GM10847 (cell line): ENCODE data around the gene CRLF2.

Experiments
- POLR2A ChIP-seq: IDR thresholded peaks from 2 replicates; pipeline ENCODE4 v1.6.1; 2011; ENCODE audit not compliant: insufficient read length; ENCODE audit errors: extremely low read depth

The CRLF2 gene

DNA sequence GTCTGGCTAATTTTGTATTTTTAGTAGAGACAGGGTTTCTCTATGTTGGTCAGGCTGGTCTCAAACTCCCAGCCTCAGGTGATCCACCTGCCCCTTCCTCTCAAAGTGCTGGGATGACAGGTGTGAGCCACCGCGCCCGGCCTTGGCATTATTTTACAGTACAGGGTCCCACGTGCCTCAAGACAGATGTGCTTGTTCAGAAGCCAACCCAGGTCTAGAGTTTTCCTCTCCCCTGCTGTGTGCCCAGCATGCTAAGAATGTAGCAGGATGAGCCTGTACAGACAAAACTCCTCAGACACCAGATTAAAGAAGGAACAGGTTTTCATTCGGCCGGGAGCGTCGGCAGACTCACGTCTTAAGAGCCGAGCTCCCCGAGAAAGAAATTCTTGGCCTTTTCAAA lies 42.2 kb downstream of the CRLF2 start:
- no peak for TF ChIP-seq POLR2A

DNA sequence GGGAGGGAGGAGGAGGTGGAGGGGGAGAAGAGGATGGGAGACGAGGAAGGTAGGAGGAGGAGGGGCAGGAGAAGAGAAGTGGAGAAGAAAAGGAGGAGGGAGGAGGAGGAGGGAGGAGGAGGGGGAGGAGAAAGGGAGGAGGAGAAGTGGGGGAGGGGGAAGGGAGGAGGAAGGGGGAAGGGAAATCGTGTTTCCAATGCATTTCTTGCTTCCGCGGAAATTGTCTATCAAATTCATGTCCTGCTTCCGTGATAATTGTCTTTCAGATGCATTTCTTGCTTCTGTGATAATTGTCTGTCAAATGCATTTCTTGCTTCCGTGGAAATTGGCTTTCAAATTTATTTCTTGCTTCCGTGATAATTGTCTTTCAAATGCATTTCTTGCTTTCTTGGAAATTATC lies 43.3 kb downstream of the CRLF2 start:
- TF ChIP-seq POLR2A, result no peak

DNA sequence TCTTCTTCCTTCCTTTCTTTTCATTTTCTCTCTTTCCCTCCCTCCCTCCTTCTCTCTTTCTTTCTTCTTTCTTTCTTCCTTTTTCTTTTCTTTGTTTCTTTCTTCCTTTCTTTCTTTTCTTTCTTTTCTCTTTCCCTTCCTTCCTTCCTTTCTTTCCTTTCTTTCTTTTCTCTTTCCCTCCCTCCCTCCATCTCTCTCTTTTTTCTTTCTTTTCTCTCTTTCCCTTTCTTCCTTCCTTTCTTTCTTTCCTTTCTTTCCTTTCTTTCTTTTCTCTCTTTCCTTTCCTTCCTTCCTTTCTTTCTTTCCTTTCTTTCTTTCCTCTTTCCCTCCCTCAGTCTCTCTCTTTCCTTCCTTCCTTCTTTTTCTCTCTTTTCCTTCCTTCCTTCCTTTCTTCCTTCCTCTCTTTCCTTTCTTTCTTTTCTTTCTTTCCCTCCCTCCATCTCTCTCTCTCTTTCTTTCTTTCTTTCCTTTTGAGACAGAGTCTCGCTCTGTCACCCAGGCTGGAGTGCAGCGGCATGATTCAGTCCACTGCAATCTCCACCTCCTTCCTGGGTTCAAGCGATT lies 44.4 kb downstream of the CRLF2 start:
- TF ChIP-seq POLR2A, result no peak

DNA sequence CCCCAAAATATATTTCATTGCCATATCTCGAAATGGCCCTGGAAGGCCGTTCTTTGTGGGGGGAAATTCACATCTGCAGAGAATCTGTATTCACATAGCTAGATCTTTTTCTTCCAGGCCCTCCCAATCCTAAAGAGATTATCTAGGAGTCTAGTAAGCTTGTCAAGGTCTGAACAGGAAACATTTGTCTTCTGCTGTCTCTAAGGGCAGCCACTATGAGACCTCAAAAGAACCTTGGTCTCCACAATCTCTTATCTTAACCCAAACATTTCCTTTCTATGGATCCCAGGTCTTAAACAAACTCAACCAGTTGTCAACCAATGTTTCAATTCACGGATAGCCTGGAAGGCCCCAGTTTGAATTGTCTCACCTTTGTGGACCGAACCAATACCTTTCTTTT lies 45.0 kb downstream of the CRLF2 start:
- TF ChIP-seq POLR2A, result no peak

DNA sequence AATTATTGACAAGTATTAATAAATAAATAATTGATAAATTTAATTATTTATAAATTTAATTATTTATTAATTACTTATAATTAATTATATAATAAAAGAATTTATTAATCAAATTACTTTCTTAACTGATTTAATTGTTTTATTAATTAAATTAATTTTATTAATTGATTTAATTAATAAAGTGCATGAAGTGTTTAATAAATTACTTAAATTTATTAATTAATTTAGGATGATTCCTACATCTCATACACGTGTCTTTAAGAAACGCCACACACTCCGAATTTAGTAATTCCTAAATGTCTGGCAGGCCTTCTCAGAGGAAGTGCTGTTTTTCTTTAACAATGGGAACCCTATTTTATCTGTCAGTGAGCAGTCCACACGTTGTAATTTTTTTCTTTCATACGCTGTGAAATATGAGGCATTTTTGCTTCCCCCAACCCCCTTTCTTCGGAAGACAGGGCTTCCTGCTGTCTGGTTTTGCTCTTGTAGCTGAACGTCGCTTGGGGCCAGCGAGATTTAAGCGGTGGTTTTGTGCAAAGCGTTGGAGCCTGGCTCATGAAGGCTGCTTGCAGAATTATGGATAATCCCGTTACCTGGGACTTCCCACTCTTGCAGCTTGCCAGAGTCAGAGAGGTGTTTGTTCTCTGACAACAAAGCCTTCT lies 46.8 kb downstream of the CRLF2 start:
- TF ChIP-seq POLR2A, result no peak

DNA sequence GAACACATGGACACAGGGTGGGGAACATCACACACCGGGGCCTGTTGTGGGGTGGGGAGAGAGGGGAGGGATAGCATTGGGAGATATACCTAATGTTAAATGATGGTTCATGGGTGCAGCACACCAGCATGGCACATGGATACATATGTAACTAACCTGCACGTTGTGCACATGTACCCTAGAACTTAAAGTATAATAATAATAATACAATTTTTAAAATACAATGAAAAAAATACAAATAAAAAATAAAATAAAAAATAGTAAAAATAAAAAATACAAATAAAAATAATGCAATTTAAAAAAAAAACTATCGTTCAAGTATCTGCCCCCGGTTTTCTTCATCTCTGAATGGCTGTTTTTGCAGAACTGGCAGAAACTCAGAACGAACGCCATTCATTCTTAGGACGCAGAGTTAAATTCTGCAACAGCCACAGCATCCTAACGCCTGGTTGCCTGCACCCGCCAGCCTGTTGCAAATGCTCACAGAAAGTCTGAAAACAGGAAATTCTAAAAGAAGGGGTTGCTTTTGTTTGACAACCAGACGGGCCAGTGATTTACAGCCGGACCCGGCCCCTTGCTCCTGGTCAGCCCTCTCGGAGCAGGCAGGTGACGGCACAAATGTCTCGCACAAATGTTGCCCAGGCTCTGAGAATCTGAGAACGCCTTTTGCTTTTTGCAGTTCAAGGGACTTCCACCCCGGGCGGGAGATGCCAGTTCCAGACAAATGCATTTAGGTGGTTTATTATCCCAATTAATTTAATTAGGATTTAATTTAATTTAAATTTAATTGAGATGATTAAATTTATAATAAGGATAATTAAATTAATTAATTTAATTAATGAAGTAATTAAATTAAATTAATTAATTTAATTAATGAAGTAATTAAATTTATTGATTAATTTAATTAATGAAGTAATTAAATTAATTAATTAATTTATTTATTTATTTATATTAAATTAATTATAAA lies 47.8 kb downstream of the CRLF2 start:
- no peak for TF ChIP-seq POLR2A

DNA sequence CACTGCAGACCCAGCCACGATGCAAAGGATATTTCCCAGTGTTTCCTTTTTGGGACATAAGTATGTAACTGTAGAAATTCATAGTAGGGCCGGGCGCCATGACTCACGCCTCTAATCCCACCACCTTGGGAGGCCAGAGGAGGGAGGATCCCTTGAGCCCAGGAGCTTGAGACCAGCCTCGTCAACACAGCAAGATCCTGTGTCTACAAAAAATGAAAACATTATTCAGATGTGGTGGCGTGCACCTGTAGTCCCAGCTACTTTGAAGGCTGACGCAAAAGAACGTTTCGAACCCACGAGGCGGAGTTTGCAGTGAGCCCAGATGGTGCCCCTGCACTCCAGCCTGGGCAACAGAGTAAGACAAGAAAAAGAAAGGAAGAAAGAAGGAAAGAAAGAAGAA lies 49.2 kb downstream of the CRLF2 start:
- no peak for TF ChIP-seq POLR2A

DNA sequence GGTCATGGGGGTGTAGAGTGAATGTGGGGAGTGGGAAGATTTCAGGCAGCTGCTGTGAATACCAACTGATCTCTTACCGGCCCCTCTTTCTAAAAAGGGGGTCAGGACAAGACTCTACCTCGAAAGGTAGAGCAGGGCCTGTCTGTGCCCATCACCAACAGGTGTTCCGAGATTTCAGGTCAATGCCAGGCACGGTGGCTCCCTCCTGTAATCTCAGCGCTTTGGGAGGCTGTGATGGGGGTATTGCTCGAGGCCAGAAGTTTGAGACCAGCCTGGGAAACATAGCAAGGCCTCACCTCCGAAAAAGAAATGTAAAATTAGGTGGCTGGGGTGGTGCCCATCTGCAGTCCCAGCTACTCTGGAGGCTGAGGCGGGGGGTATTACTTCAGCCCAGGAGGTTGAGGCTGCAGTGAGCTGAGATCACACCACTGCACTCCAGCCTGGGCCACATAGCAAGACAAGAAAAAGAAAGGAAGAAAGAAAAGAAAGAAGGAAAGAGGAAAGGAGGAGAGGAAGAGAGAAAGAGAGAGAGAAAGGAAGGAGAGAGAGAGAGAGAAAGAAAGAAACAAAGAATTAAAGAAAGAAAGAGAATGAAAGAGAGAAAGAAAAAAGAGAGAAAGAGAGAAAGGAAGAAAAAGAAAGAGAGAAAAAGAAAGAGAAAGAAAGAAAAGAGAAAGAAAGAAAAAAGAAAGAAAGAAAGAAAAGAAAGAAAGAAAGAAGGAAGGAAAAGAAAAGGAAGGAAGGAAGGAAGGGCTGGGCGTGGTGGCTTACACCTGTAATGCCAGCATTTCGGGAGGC lies 50.1 kb downstream of the CRLF2 start:
- no peak for TF ChIP-seq POLR2A

DNA sequence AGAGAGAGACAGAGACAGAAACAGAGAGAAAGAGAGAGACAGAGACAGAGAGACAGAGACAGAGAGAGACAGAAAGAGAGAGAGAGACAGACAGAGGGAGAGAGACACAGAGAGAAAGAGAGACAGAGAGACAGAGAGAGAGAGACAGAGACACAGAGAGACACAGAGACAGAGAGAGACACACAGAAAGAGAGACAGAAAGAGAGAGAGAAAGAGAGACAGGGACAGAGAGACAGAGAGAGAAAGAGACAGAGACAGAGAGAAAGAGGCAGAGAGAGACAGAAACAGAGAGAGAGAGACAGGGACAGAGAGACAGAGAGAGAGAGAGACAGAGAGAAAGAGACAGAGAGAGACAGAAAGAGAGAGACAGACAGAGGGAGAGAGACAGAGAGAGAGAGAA lies 52.9 kb downstream of the CRLF2 start:
- TF ChIP-seq POLR2A, result no peak

DNA sequence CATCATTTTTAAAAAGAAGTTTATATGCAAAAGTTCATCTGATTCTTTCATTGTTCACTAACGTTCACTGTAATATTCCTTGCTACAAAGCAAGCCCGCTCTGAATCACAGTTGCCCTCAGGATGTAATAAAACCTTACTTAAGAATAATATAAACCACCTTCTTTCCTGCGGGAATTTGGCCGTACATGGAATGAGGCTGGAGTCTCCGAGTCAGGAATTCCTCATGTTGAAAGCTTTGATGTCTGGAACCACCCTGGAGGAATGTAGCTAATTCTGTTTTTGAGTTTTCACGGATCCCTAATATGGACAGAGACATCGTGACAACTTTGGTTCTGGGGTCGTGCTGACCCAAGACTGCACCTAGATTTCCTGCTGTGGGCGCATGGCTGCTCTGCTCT lies 58.5 kb downstream of the CRLF2 start:
- no peak for TF ChIP-seq POLR2A

DNA sequence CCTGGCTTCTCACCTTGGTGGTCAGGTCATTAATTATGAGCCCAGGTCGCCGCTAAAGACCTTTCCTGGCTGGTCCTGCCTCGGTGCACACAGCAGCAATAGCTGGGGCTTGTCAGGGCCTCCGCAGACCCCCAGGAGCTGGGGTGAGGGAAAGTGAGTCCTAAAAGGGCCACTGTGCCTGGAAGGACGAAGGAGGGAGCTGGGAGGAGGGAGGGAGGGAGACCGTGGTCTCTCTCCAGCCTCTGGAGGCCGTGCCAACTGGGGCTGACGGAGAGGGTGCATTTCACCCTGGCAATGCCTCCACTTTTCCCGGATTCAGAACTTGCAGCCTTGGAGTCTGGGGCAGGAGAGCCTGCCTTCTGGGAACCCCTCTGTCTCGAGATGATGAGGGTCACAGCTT lies 60.4 kb downstream of the CRLF2 start:
- TF ChIP-seq POLR2A, result no peak

DNA sequence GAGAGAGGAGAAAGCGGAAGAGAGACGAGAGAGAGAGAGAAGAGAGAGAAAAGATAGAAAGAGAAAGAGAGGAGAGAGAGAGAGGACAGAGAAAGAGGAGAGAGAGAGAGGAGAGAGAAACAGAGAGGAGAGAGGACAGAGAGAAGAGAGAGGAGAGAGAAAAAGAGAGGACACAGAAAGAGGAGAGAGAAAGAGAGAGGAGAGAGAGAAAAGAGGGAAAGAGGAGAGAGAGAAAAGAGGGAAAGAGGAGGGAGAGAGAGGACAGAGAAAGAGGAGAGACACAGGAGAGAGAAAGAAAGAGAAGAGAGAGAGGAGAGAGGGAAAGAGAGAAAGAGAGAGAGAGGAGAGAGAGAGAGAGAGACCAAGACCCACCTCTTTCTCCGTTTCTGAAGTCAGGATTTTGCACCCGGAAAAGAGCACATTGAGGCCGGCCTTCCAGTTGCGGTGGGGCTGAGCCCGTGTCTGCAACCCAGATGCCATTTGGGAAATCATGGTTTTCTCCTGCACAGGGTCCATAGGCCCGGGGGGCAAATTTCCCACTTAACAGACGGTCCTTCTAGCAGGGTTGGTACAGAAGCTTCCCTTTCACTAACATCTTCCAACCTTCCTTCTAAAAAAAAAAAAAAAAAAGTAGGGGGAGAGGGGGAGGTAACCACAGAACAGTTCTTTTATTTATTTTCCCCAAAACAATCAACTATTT lies 60.9 kb downstream of the CRLF2 start:
- TF ChIP-seq POLR2A, result no peak

DNA sequence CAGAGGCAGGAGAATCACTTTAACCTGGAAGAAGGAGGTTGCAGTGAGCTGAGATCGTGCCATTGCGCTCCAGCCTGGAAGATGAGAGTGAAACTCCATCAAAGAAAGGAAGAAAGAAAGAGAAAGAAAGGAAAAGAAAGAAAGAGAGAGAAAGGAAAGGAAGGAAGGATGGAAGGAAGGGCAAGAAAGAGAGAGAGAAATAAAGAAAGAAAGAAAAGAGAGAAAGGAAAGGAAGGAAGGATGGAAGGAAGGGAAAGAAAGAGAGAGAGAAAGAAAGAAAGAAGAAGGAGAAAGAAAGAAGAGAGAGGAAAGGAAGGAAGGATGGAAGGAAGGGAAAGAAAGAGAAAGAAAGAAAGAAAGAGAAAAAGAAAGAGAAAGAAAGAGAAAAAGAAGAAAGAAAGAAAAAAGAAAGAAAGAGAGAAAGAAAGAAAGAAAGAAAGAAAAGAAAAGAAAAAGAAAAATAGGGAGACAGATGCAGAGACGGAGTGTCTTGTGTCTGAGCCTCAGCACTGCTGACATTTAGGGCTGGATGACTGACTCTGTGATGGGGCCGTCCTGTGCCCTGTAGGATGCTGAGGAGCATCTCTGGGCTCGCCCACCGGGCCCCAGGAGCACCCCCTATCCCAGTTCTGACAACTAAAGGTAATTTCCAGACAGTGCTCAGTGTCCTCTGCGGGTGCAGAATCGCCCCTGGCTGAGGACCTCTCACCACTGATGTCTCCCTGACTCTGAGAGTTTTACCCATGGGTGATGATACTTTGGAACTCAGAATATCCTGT lies 61.7 kb downstream of the CRLF2 start:
- no peak for TF ChIP-seq POLR2A

DNA sequence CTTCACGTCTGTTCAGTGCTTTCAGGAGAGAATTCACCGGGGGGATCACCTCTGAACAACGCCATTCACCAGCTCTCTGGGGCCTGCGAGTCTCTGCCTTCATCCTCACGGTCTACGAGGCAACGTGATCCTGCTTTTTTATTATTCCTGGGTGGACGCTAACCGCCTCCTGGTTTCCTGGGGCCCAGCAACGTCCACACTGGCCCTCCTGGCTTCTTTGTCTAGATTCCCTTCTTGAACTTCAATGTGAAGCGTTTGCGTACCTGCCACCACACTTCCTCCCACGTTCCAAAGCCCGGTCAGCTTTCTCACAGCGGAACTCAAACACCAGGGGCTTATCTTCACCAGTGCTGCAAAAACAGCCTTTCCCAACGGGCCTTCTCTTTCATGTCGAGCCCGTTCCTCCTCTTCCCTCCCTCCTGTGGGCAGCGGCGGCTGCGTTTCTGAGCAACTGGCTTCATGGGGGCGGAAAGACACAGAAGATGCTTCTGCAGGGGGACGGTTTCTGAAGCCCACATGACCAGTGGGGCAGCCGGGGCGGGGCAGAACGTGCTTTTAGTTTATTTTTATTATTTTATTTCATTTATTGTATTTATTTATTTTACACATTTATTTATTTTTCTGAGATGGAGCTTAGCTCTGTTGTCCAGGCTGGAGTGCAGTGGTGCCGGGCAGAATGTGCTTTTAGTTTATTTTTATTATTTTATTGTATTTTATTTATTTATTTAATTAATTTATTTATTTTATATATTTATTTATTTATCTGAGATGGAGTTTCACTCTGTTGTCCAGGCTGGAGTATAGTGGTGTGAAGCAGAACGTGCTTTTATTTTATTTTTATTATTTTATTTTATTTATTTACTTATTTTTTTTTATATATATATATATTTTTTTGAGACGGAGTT lies 64.6 kb downstream of the CRLF2 start:
- TF ChIP-seq POLR2A, result no peak
